Hematopoietic multipotent progenitor cell treated with erythropoietin and hydrocortisone succinate and interleukin-3 and kit ligand, for 15 days (in vitro differentiated cells): ENCODE measurements around the gene UTY.
"Not testable (repeated sequence)": the region's sequence is repeated elsewhere in the genome, so short reads cannot be mapped to it uniquely, and the experiment has no call there.

ENCODE experiments used
- DNase-seq: peaks from one replicate; pipeline ENCODE4 v3.0.0-alpha.2; 2015; ENCODE audit warnings: low spot score

The UTY gene

DNA sequence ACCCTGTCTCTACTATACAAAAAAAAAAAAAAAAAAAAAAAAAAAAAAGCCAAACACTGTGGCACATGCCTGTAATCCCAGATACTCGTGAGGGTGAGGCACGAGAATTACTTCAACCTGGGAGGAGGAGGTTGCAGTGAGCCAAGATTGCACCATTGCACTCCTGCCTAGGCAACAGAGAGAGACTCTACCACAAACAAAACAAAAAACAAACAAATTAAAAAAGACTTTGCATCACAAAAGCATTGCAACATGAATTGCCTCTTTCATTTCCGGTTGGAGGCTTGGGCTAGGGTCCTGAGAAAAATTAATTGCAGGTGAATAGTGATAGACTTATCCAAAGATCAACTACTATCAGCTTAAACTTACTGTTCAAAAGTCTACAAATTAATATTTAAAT lies 180.4 kb downstream of the UTY start:
- no peak for DNase-seq

GRCh38 chrY:13296176-13296890 lies 183.5 kb downstream of the UTY start:
- DNase-seq = no peak

- no peak for DNase-seq
Measured at GRCh38 chrY:13295026-13295425, 184.8 kb downstream of the UTY start.

DNA sequence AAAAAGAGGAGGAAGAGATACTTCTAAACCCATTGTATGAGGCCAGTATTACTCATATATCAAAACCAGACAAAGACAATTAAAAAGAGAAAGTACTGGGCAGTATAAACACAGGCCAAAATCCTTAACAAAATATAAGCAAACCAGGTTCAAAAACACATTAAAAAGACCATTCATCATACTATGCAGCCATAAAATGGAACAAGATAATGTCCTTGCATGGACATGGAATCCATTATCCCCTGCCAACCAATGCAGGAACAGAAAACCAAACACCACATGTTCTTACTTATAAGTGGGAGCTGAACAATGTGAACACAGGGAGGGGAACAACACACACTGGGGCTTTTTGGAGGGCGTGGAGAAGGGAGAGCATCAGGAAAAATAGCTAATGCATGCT lies 188.6 kb downstream of the UTY start:
- no peak for DNase-seq

- not testable (repeated sequence) for DNase-seq
Measured at GRCh38 chrY:13282151-13283054, 197.4 kb downstream of the UTY start.

DNA sequence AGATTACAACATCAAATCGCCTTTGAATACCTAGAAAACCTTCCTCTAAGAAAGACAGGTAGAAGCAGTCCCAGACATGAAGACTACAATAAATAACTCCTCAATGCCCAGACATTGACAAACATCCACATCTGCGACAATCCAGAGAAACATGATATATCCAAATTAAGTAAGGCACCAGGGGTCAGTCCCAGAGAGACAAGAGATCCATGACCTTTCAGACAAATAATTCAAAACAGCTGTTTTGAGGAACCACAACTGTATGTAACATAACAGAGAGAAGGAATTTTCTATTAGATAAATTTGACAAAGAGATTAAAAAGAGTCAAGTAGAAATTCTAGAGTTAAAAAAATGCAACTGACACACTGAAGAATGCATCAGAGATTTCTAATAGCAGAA lies 200.3 kb downstream of the UTY start:
- no peak for DNase-seq

- no peak for DNase-seq
Measured at GRCh38 chrY:13271706-13272105, 208.1 kb downstream of the UTY start.

DNA sequence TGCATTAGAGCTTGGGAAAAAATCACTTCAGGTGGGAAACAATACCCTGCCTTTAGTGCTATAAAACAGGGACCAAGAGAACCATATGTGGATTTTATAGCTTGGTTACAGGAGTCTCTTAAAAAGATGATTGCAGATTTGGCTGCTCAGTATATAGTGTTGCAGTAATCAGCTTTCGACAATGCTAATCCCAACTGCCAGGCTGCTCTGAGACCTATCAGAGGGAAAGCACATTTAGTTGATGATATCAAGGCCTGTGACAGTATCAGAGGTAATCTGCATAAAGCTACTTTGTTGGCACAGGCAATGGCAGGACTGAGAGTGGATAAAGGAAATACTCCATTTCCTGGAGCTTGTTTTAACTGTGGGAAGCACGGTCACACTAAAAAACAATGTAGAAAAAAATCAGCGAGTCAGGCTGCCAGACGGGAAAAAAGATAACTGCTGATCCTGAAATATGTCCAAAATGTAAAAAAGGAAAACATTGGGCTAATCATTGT lies 225.8 kb downstream of the UTY start:
- not testable (repeated sequence) for DNase-seq

DNA sequence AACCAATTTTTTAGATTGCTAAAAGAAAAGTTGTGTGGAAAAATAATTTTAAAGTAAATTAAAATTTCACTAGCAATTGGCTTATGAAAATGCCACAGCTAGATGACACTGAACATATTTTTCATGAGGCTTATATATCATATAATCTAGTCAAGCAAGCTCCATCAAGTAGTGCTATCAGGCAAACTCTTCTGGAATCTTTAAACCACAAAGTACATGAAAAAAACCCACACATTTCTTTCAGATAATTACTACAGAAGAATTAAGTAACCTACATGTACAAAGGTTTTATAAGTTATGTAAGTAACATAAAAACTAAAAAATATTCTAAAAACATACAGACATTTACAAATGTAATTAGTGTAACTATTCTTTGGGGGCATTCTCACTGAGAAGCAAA lies 229.4 kb downstream of the UTY start:
- no peak for DNase-seq

DNA sequence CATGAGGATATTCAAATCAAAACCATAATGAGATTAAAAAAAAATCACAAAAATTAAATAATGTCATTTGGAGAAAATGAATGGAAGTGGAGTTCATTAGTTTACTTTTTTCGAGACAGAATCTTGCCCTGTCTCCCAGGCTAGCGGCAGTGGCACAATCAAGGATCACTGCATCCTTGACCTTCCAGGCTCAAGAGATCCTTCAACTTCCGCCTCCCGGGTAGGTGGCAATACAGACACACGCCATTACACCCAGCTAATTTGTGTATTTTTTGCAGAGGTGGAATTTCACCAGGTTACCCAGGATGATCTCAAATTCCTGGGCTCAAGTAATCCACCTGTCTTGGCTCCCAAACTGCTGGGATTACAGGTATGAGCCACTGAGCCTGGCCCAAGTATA lies 236.1 kb downstream of the UTY start:
- DNase-seq = no peak

GRCh38 chrY:13233901-13234300 lies 245.9 kb downstream of the UTY start:
- DNase-seq = no peak

- no peak for DNase-seq
Measured at GRCh38 chrY:13233118-13233517, 246.7 kb downstream of the UTY start.

- no peak for DNase-seq
Measured at GRCh38 chrY:13227354-13227953, 252.4 kb downstream of the UTY start.

DNA sequence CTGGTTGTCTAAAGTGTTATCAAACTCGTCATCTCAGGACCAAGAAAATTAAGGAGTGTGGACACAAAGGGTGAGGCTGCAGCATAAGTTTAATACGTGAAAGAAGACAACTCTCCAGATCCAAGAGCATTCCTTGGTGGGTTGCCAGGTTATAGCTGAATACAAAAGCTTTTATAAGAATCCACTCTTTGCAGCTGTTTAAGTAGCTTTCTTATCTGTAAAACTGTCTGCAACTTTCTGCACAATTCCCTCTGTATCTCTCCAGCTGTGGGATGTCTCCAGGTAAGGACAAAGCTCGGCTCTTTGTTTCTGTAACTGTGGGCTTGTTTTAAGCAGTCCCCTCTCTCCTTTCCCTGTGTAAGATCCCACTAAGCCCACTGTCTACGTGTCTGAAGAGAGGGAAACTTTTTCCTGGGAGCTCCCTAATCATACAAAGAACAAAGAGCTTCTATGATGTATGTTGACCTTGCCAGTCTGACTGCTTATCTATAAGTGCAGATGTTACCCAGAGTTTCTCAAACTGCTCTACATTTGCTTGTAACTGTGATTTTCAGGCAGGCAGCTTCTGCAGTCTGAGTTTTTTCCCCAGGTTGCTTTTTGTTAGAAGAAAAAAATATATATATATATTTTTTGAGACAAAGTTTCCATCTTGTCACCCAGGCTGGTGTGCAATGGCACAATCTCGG lies 268.7 kb downstream of the UTY start:
- no peak for DNase-seq

DNA sequence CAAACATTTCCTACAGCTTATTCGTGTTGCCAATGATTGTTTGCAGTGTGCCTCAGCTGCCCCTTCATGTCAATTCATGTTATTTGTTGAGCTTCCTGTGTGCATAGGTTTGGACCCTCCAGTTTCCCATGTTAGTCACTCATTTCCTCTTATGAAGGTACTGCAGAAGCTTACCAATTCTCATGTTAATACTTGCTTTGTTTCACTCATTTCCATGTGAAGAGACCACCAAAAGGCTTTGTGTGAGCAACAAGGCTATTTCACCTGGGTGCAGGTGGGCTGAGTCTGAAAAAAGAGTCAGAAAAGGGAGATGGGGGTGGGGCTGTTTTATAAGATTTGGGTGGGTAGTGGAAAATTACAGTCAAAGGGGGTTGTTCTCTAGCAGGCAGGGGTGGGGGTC lies 274.6 kb downstream of the UTY start:
- DNase-seq = no peak
